Chondrocyte (in vitro differentiated cells): ENCODE results near the gene PLXND1. TPM values are rescaled to one million over a fixed set of nuclear protein-coding genes. Genes with fewer than 3 reads are reported as not detected.
"Not testable (repeated sequence)": the region's sequence is repeated elsewhere in the genome, so short reads cannot be mapped to it uniquely, and the experiment has no call there.

Source experiments
- DNase-seq: peaks from one replicate; pipeline ENCODE4 v3.0.0; 2021; ENCODE audit warnings: mixed read lengths, low spot score
- H3K27ac Mint-ChIP-seq: one replicate; pipeline ENCODE4 v1.8.0; 2021; ENCODE audit warnings: mild to moderate bottlenecking, moderate library complexity, mixed read lengths; ENCODE audit not compliant: unreplicated experiment
- H3K27me3 Mint-ChIP-seq: 2 replicates; pipeline ENCODE4 v1.8.0; 2021; ENCODE audit warnings: low read depth, mixed read lengths
- H3K36me3 Mint-ChIP-seq: 2 replicates; pipeline ENCODE4 v1.8.0; 2021; ENCODE audit warnings: low read depth, mixed read lengths
- H3K4me1 Mint-ChIP-seq: 2 replicates; pipeline ENCODE4 v1.8.0; 2021; ENCODE audit warnings: low read depth, mild to moderate bottlenecking, mixed read lengths
- H3K4me3 Mint-ChIP-seq: one replicate; pipeline ENCODE4 v1.8.0; 2021; ENCODE audit warnings: mild to moderate bottlenecking, moderate library complexity, mixed read lengths; ENCODE audit not compliant: unreplicated experiment
- H3K9me3 Mint-ChIP-seq: 2 replicates; pipeline ENCODE4 v1.8.0; 2021; ENCODE audit warnings: low read depth, mixed read lengths
- CTCF ChIP-seq: fragments of 200-600 bp; sonication (generic); IDR thresholded peaks from 2 replicates; pipeline ENCODE4 v1.5.0; 2021; ENCODE audit warnings: antibody characterized with exemption, mild to moderate bottlenecking, moderate library complexity
- total RNA-seq: library from RNA; stranded (reverse); gene quantifications from 3 replicates; pipeline ENCODE4 v1.2.1, GENCODE V29; 2021

PLXND1 gene
- total RNA-seq, 1 donor from 2014 or later, result 267 TPM

- H3K27ac Mint-ChIP-seq, result peak overlapping the region; percentile 81
- H3K9me3 Mint-ChIP-seq, result no peaks in the 10 kb centered on the region
- no peaks in the 10 kb centered on the region for H3K27me3 Mint-ChIP-seq
- DNase-seq, result no peak
- peak overlapping the region; percentile 5 for H3K4me3 Mint-ChIP-seq
- H3K36me3 Mint-ChIP-seq, result no peaks in the 10 kb centered on the region
- peaks cover 84% of the 10 kb centered on the region for H3K4me1 Mint-ChIP-seq
- peak; percentile 40 for TF ChIP-seq CTCF
Measured at GRCh38 chr3:129651435-129652202, 45.1 kb upstream of the PLXND1 start.

GRCh38 chr3:129650256-129650872, 43.9 kb upstream of the PLXND1 start:
- Mint-ChIP-seq H3K4me3 (no peak overlapping the region), H3K36me3 (peaks cover under 1% of the 10 kb centered on the region), H3K4me1 (peaks cover 71% of the 10 kb centered on the region), H3K9me3 (no peaks in the 10 kb centered on the region), H3K27me3 (no peaks in the 10 kb centered on the region), H3K27ac (peak overlapping the region; percentile 45)
- DNase-seq, result no peak
- TF ChIP-seq CTCF, result peak; percentile 91

GRCh38 chr3:129648391-129648790, 41.9 kb upstream of the PLXND1 start:
- H3K9me3 Mint-ChIP-seq, result no peaks in the 10 kb centered on the region
- peaks cover 55% of the 10 kb centered on the region for H3K4me1 Mint-ChIP-seq
- TF ChIP-seq CTCF, result no peak
- no peaks in the 10 kb centered on the region for H3K27me3 Mint-ChIP-seq
- H3K27ac Mint-ChIP-seq, result no peak overlapping the region
- no peak overlapping the region for H3K4me3 Mint-ChIP-seq
- DNase-seq, result no peak
- H3K36me3 Mint-ChIP-seq, result peaks cover 3% of the 10 kb centered on the region

- Mint-ChIP-seq H3K9me3 (no peaks in the 10 kb centered on the region), H3K36me3 (peaks cover 3% of the 10 kb centered on the region), H3K4me3 (no peak overlapping the region), H3K27me3 (no peaks in the 10 kb centered on the region), H3K27ac (peak overlapping the region; percentile 38), H3K4me1 (peaks cover 24% of the 10 kb centered on the region)
- DNase-seq, result no peak
- TF ChIP-seq CTCF, result no peak
Measured at GRCh38 chr3:129645286-129645685, 38.8 kb upstream of the PLXND1 start.

DNA sequence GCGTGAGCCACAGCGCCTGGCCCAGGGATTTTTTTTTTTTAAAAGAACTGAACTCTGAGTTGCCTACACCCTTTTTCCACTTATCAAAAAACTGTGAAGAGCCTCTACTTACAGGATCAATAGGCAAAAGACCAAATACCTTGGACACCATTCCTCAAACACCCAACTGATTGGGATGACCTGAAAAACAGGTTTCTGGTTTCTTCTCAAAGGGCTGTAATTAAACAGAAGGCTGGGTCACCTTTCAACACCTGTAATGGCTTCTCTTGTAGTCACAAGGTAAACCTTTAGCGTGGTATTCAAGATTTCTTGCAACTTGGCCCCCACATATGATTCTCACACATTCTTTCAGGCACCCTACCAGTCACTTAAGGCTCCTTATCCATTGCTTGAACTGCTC, 38.4 kb upstream of the PLXND1 start:
- no peak for DNase-seq
- TF ChIP-seq CTCF, result no peak
- no peaks in the 10 kb centered on the region for H3K9me3 Mint-ChIP-seq
- H3K27me3 Mint-ChIP-seq, result no peaks in the 10 kb centered on the region
- H3K36me3 Mint-ChIP-seq, result peaks cover 3% of the 10 kb centered on the region
- H3K4me1 Mint-ChIP-seq, result peaks cover 21% of the 10 kb centered on the region
- H3K4me3 Mint-ChIP-seq, result no peak overlapping the region
- H3K27ac Mint-ChIP-seq, result no peak overlapping the region

- not testable (repeated sequence) for H3K27me3 Mint-ChIP-seq, H3K4me1 Mint-ChIP-seq, H3K4me3 Mint-ChIP-seq, H3K36me3 Mint-ChIP-seq, DNase-seq, H3K9me3 Mint-ChIP-seq
- H3K27ac Mint-ChIP-seq, result peak overlapping the region; percentile 11
Measured at GRCh38 chr3:129641567-129642260, 35.2 kb upstream of the PLXND1 start.

DNA sequence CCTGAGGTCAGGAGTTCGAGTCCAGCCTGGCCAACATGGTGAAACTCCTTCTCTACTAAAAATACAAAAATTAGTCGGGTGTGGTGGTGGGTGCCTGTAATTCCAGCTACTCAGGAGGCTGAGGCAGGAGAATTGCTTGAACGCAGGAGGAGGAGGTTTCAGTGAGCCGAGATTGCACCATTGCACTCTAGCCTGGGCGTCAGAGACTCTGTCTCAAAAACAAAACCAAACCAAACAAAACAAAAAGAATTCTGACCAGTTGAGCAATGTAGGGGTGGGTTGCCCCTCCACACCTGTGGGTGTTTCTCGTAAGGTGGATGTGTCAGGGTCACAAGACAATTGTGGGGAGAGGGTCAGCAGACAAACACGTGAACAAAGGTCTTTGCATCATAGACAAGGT, 34.5 kb upstream of the PLXND1 start:
- not testable (repeated sequence) for H3K4me1 Mint-ChIP-seq, H3K27ac Mint-ChIP-seq, H3K27me3 Mint-ChIP-seq, DNase-seq, H3K9me3 Mint-ChIP-seq, H3K36me3 Mint-ChIP-seq, H3K4me3 Mint-ChIP-seq
